A549 (cell line): ENCODE data around the gene RTN4RL2. TPM values are rescaled to one million over a fixed set of nuclear protein-coding genes. Genes with fewer than 3 reads are reported as not detected.

Experiments used
- ATAC-seq, 2 experiments: fragments of 200-7000 bp in 1 of 2; fragments of >200 bp in 1 of 2; cut with Nextera tagmentation in 1 of 2; cut with Tn5 transposase in 1 of 2; 3 replicates each; pipeline versions ENCODE4 v1.8.0 to v1.9.1; 2018 to 2020; ENCODE audit warnings: mild to moderate bottlenecking in 1 of 2, moderate library complexity in 1 of 2
- CTCF ChIA-PET: fragments of 300-600 bp; sonication (Branson Sonifier 250); formaldehyde crosslinking; extraction: SDS; loops from one replicate; lab custom pipeline; 2021; ENCODE audit warnings: antibody characterized with exemption, inconsistent platforms; lab: Yijun Ruan, JAX
- POLR2A ChIA-PET: fragments of 350-600 bp; formaldehyde crosslinking; extraction: SDS; loops from one replicate; lab custom pipeline; 2021; ENCODE audit warnings: antibody characterized with exemption, inconsistent platforms; lab: Yijun Ruan, JAX
- DNase-seq, 2 experiments: peaks; one replicate each; pipeline versions ENCODE4 v3.0.0 to v3.0.0-alpha.2; 2011 to 2016; ENCODE audit warnings: low read depth in 1 of 2, low spot score in 1 of 2
- FAIRE-seq: peaks from 2 replicates; lab custom pipeline; 2011; peaks lifted over from hg19 to GRCh38; lab: Jason Lieb, UNC
- H3K27ac ChIP-seq, 2 experiments: fragments of >200 bp; sonication (Bioruptor Twin); formaldehyde crosslinking; 3 replicates each; pipeline ENCODE4 v1.5.1; 2016 to 2017
- H3K4me1 ChIP-seq: fragments of >200 bp; sonication (Bioruptor Twin); formaldehyde crosslinking; 3 replicates; pipeline ENCODE4 v1.6.1; 2016
- H3K4me2 ChIP-seq: fragments of >200 bp; sonication (Bioruptor Twin); formaldehyde crosslinking; 3 replicates; pipeline ENCODE4 v1.6.1; 2016
- H3K4me3 ChIP-seq: fragments of >200 bp; sonication (Bioruptor Twin); formaldehyde crosslinking; 3 replicates; pipeline ENCODE4 v1.5.1; 2016
- H3K9me3 ChIP-seq: fragments of >200 bp; sonication (Bioruptor Twin); formaldehyde crosslinking; 3 replicates; pipeline ENCODE4 v1.6.1; 2016
- BHLHE40 ChIP-seq: IDR thresholded peaks from 2 replicates; pipeline ENCODE4 v1.6.1; 2012; ENCODE audit warnings: low read depth, low read length, inconsistent platforms
- CBX2 ChIP-seq: fragments of 200-600 bp; sonication (generic); IDR thresholded peaks from 2 replicates; pipeline ENCODE4 v1.6.1; 2016; ENCODE audit warnings: low read depth, mild to moderate bottlenecking, borderline replicate concordance
- CHD2 ChIP-seq: fragments of 150-350 bp; IDR thresholded peaks from 2 replicates; pipeline ENCODE4 v1.6.1; 2014; ENCODE audit warnings: low read length; ENCODE audit not compliant: partially characterized antibody
- CHD4 ChIP-seq: fragments of 200-600 bp; sonication (generic); IDR thresholded peaks from 2 replicates; pipeline ENCODE4 v1.6.1; 2016; ENCODE audit warnings: antibody characterized with exemption, mild to moderate bottlenecking, borderline replicate concordance
- CTCF ChIP-seq: fragments of >200 bp; sonication (Bioruptor Twin); formaldehyde crosslinking; IDR thresholded peaks from 3 replicates; pipeline ENCODE4 v1.5.1; 2016
- EHF ChIP-seq: fragments of 250-450 bp; sonication (Bioruptor Pico); IDR thresholded peaks from 2 replicates; pipeline ENCODE4 v1.5.0; 2020; ENCODE audit warnings: mild to moderate bottlenecking
- EHMT2 ChIP-seq: fragments of 200-600 bp; sonication (generic); IDR thresholded peaks from 2 replicates; pipeline ENCODE4 v1.6.1; 2016; ENCODE audit warnings: antibody characterized with exemption, low read depth, mild to moderate bottlenecking, moderate library complexity
- FOSB ChIP-seq: fragments of 250-450 bp; sonication (Bioruptor Pico); IDR thresholded peaks from 2 replicates; pipeline ENCODE4 v1.5.0; 2020; ENCODE audit warnings: mild to moderate bottlenecking, moderate library complexity
- FOSL2 ChIP-seq, 2 experiments: fragments of 450-650 bp in 1 of 2; fragments of >200 bp in 1 of 2; sonication (Bioruptor Twin) in 1 of 2; formaldehyde crosslinking; IDR thresholded peaks; 2 replicates each; pipeline versions ENCODE4 v1.5.0 to v1.6.1; 2016 to 2020; ENCODE audit warnings: mild to moderate bottlenecking in 1 of 2, moderate library complexity in 1 of 2
- GATA3 ChIP-seq: IDR thresholded peaks from 2 replicates; pipeline ENCODE4 v1.6.1; 2012; ENCODE audit warnings: borderline replicate concordance
- HEYL ChIP-seq: fragments of 250-450 bp; sonication (Bioruptor Pico); IDR thresholded peaks from 2 replicates; pipeline ENCODE4 v1.8.0; 2021; ENCODE audit warnings: mild to moderate bottlenecking, moderate library complexity
- HOXA7 ChIP-seq: fragments of 250-450 bp; sonication (Bioruptor Pico); IDR thresholded peaks from 2 replicates; pipeline ENCODE4 v1.5.0; 2020; ENCODE audit warnings: mild to moderate bottlenecking, moderate library complexity
- HOXB13 ChIP-seq: fragments of 250-450 bp; sonication (Bioruptor Pico); IDR thresholded peaks from 2 replicates; pipeline ENCODE4 v1.5.0; 2020; ENCODE audit warnings: low read depth, mild to moderate bottlenecking, moderate library complexity
- KDM1A ChIP-seq: fragments of 200-600 bp; sonication (generic); IDR thresholded peaks from 2 replicates; pipeline ENCODE4 v1.6.1; 2016; ENCODE audit warnings: low read depth, mild to moderate bottlenecking
- KDM5A ChIP-seq: fragments of 200-600 bp; sonication (generic); IDR thresholded peaks from 2 replicates; pipeline ENCODE4 v1.6.1; 2016; ENCODE audit warnings: antibody characterized with exemption, mild to moderate bottlenecking
- MAZ ChIP-seq: fragments of 150-350 bp; IDR thresholded peaks from 2 replicates; pipeline ENCODE4 v1.6.1; 2014; ENCODE audit warnings: antibody characterized with exemption, low read depth, low read length, borderline replicate concordance
- MYC ChIP-seq: IDR thresholded peaks from 2 replicates; pipeline ENCODE4 v1.6.1; 2012; ENCODE audit warnings: mild to moderate bottlenecking, inconsistent platforms, low read length, improper control_type of control experiment, borderline replicate concordance
- NFE2L2 ChIP-seq: fragments of 150-350 bp; conservative IDR thresholded peaks from 2 replicates; pipeline ENCODE4 v1.6.1; 2014; ENCODE audit warnings: low read length
- NPAS2 ChIP-seq: fragments of 250-450 bp; sonication (Bioruptor Pico); IDR thresholded peaks from 2 replicates; pipeline ENCODE4 v1.8.0; 2022; ENCODE audit warnings: mild to moderate bottlenecking, moderate library complexity, borderline replicate concordance
- PHF8 ChIP-seq: fragments of 200-600 bp; sonication (generic); IDR thresholded peaks from 2 replicates; pipeline ENCODE4 v1.6.1; 2016; ENCODE audit warnings: low read depth, mild to moderate bottlenecking, antibody characterized with exemption, moderate library complexity, borderline replicate concordance
- POLR2A ChIP-seq: IDR thresholded peaks from 2 replicates; pipeline ENCODE4 v1.6.1; 2012; ENCODE audit warnings: mild to moderate bottlenecking, low read length
- POLR2AphosphoS2 ChIP-seq: conservative IDR thresholded peaks from 2 replicates; pipeline ENCODE4 v1.6.1; 2012; ENCODE audit warnings: low read length, improper control_type of control experiment, inconsistent platforms
- RAD21 ChIP-seq, 2 experiments: fragments of >200 bp in 1 of 2; sonication (Bioruptor Twin) in 1 of 2; formaldehyde crosslinking in 1 of 2; IDR thresholded peaks in 1 of 2; conservative IDR thresholded peaks in 1 of 2; 2 replicates in 1 of 2; 3 replicates in 1 of 2; pipeline ENCODE4 v1.6.1; 2012 to 2018; ENCODE audit warnings: inconsistent platforms in 1 of 2
- RCOR1 ChIP-seq: fragments of 150-350 bp; IDR thresholded peaks from 2 replicates; pipeline ENCODE4 v1.6.1; 2014; ENCODE audit warnings: antibody characterized with exemption, low read length, low read depth
- RFX5 ChIP-seq: fragments of 450-650 bp; IDR thresholded peaks from 2 replicates; pipeline ENCODE4 v1.7.1; 2014; ENCODE audit warnings: antibody characterized with exemption, mild to moderate bottlenecking, moderate library complexity
- RNF2 ChIP-seq: fragments of 200-600 bp; sonication (generic); IDR thresholded peaks from 2 replicates; pipeline ENCODE4 v1.6.1; 2016; ENCODE audit warnings: low read depth, mild to moderate bottlenecking, antibody characterized with exemption, moderate library complexity, borderline replicate concordance
- ZC3H11A ChIP-seq: fragments of 450-650 bp; IDR thresholded peaks from 2 replicates; pipeline ENCODE4 v1.6.1; 2014; ENCODE audit warnings: antibody characterized with exemption, mild to moderate bottlenecking
- ZNF302 ChIP-seq: fragments of 250-450 bp; sonication (Bioruptor Pico); IDR thresholded peaks from 2 replicates; pipeline ENCODE4 v1.9.0; 2021; ENCODE audit warnings: inconsistent platforms, mild to moderate bottlenecking, moderate library complexity
- WGBS: methylation state at CpG from one replicate; pipeline ENCODE4 v1.1.6; 2017; ENCODE audit errors: missing lambda C conversion rate; 5-methylcytosine and 5-hydroxymethylcytosine counted together
- polyA plus RNA-seq, 4 experiments: library from polyadenylated mRNA; depleted of rRNA in 3 of 4; stranded (reverse); fragments of >200 nt; fragmentation: RNase III in 1 of 4; extraction: RNeasy Plus Mini Kit Qiagen cat#74134 plus additional on column Dnase treatment in 1 of 4; gene quantifications; 2 replicates in 3 of 4; 3 replicates in 1 of 4; pipeline ENCODE4 v1.2.3, GENCODE V29; 2011 to 2017
- TF ChIP-seq, protein P1 (sequence below): IDR thresholded peaks from 2 replicates; pipeline ENCODE4 v1.6.1; 2012
- TF ChIP-seq, protein P2 (sequence below): fragments of 250-450 bp; sonication (Bioruptor Pico); IDR thresholded peaks from 2 replicates; pipeline ENCODE4 v1.5.0; 2021; ENCODE audit warnings: mild to moderate bottlenecking, moderate library complexity, borderline replicate concordance
- TF ChIP-seq, protein P3 (sequence below): fragments of 450-650 bp; IDR thresholded peaks from 2 replicates; pipeline ENCODE4 v1.6.1; 2014; ENCODE audit warnings: antibody characterized with exemption
- TF ChIP-seq, protein P4 (sequence below): fragments of >200 bp; sonication (Bioruptor Twin); formaldehyde crosslinking; IDR thresholded peaks from 3 replicates; pipeline ENCODE4 v1.6.1; 2016
- TF ChIP-seq, protein P5 (sequence below): IDR thresholded peaks from 2 replicates; pipeline ENCODE4 v1.6.1; 2012

RTN4RL2 gene
- polyA plus RNA-seq, 2 of the 4 experiments (the other 2 are of a cell fraction): 9.2 to 23.7 TPM

- ATAC-seq (peak; percentile 88 to 95), FAIRE-seq (peak; percentile 98), DNase-seq (peak; percentile 69 to 89)
- ChIA-PET POLR2A (interaction anchor here (1.0 kb wide), 1 partner anchor 74 kb away, joined by 3 read pairs; no protein-coding TSS in a partner anchor), CTCF (interaction anchor here (0.5 to 6.1 kb wide), 6 partner anchors 9 to 784 kb away, joined by 3 to 37 read pairs (median 3); no protein-coding TSS in a partner anchor)
- H3K4me3 ChIP-seq: no peak overlapping the region
- H3K27ac ChIP-seq: peak overlapping the region; percentile 75 to 80
- peak overlapping the region; percentile 56 for H3K4me2 ChIP-seq
- no peaks in the 10 kb centered on the region for H3K9me3 ChIP-seq
- peaks cover 36% of the 10 kb centered on the region for H3K4me1 ChIP-seq
- 54% methylated on average over 15 of the region's 15 CpGs for WGBS
- TF ChIP-seq BHLHE40 (no peak), EHF (CRISPR knock-in tag) (no peak), KDM5A (no peak), MAZ (no peak), GATA3 (peak; percentile 85), KDM1A (no peak), RFX5 (no peak), FOSB (CRISPR knock-in tag) (no peak), MYC (no peak), ZNF302 (CRISPR knock-in tag) (no peak), RCOR1 (no peak), POLR2AphosphoS2 (no peak), PHF8 (no peak), ZC3H11A (no peak), HOXA7 (CRISPR knock-in tag) (no peak), EHMT2 (no peak), CBX2 (no peak), POLR2A (no peak), NFE2L2 (no peak), RNF2 (no peak), CHD4 (no peak), NPAS2 (CRISPR knock-in tag) (no peak), FOSL2 (IDR thresholded peaks at IDR 0.05) (peak; percentile 86), FOSL2 (CRISPR knock-in tag; IDR thresholded peaks at IDR 0.05) (peak; percentile 91), RAD21 (conservative IDR thresholded peaks at IDR 0.05 in 1 of 2, IDR thresholded peaks at IDR 0.05 in 1 of 2) (peak in 1 of 2 experiments; percentile 41; a peak in 1 of 5 replicates), HOXB13 (no peak; the same call in 1 of the 2 replicates), CTCF (no peak), CHD2 (no peak), HEYL (no peak)
- TF ChIP-seq, protein P1, sequence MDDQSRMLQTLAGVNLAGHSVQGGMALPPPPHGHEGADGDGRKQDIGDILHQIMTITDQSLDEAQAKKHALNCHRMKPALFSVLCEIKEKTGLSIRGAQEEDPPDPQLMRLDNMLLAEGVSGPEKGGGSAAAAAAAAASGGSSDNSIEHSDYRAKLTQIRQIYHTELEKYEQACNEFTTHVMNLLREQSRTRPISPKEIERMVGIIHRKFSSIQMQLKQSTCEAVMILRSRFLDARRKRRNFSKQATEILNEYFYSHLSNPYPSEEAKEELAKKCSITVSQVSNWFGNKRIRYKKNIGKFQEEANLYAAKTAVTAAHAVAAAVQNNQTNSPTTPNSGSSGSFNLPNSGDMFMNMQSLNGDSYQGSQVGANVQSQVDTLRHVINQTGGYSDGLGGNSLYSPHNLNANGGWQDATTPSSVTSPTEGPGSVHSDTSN: no peak
- TF ChIP-seq, protein P2, sequence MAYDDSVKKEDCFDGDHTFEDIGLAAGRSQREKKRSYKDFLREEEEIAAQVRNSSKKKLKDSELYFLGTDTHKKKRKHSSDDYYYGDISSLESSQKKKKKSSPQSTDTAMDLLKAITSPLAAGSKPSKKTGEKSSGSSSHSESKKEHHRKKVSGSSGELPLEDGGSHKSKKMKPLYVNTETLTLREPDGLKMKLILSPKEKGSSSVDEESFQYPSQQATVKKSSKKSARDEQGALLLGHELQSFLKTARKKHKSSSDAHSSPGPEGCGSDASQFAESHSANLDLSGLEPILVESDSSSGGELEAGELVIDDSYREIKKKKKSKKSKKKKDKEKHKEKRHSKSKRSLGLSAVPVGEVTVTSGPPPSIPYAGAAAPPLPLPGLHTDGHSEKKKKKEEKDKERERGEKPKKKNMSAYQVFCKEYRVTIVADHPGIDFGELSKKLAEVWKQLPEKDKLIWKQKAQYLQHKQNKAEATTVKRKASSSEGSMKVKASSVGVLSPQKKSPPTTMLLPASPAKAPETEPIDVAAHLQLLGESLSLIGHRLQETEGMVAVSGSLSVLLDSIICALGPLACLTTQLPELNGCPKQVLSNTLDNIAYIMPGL (CRISPR knock-in tag): no peak
- TF ChIP-seq, protein P3, sequence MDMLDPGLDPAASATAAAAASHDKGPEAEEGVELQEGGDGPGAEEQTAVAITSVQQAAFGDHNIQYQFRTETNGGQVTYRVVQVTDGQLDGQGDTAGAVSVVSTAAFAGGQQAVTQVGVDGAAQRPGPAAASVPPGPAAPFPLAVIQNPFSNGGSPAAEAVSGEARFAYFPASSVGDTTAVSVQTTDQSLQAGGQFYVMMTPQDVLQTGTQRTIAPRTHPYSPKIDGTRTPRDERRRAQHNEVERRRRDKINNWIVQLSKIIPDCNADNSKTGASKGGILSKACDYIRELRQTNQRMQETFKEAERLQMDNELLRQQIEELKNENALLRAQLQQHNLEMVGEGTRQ: no peak
- TF ChIP-seq, protein P4, sequence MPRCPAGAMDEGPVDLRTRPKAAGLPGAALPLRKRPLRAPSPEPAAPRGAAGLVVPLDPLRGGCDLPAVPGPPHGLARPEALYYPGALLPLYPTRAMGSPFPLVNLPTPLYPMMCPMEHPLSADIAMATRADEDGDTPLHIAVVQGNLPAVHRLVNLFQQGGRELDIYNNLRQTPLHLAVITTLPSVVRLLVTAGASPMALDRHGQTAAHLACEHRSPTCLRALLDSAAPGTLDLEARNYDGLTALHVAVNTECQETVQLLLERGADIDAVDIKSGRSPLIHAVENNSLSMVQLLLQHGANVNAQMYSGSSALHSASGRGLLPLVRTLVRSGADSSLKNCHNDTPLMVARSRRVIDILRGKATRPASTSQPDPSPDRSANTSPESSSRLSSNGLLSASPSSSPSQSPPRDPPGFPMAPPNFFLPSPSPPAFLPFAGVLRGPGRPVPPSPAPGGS: peak; percentile 91; the same call in 2 of the 3 replicates
- TF ChIP-seq, protein P5, sequence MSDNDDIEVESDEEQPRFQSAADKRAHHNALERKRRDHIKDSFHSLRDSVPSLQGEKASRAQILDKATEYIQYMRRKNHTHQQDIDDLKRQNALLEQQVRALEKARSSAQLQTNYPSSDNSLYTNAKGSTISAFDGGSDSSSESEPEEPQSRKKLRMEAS: peak; percentile 61
These were observed 25.4 kb upstream of the RTN4RL2 start for GRCh38 chr11:57434640-57435546.
